GM18508 (cell line): ENCODE results near the gene NELFA.

ENCODE experiments used
- ATAC-seq: cut with Tn5 transposase; IDR thresholded peaks from one replicate; pipeline ENCODE4 v1.9.1; 2021; ENCODE audit warnings: moderate number of reproducible peaks; ENCODE audit not compliant: insufficient read depth, unreplicated experiment

The NELFA gene

DNA sequence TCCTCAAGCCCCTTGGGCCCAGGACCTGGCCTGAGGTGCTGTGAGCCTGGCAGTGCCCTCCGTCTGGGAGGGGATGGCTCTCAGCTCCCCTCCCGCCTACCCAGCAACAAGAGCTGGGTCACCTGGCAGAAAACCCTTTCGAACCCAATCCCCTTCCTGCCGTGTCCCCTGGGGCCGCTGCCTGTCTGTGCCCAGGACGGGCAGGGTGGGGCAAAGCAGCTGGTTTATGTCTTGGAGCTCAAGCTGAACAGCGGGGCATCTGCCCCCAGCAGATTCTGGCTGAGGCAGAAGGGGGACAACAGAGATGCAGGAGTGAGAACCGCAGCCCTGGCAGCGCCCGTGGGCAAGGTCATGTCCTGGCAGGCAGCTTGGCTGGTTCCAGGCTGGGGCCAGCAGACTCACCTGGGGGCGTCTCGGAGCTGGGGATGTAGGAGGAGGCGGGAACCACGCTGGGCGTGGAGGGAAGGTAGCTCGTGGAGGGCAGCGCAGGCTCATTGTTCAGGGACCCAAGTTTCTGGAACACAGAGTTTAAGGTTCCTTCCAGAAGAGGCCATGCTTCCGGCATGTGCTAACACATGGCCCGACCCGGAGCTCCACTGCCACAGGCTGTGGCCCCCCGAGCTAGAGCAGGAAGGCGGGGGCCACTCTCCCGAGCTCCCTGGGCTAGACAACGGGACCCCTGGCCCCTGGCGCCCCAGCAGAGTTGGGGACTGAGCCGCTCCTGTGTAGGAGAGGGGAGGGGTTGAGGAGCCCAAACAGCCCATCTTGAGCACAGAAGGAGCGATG is 24.2 kb downstream of the NELFA start:
- no peak for ATAC-seq

DNA sequence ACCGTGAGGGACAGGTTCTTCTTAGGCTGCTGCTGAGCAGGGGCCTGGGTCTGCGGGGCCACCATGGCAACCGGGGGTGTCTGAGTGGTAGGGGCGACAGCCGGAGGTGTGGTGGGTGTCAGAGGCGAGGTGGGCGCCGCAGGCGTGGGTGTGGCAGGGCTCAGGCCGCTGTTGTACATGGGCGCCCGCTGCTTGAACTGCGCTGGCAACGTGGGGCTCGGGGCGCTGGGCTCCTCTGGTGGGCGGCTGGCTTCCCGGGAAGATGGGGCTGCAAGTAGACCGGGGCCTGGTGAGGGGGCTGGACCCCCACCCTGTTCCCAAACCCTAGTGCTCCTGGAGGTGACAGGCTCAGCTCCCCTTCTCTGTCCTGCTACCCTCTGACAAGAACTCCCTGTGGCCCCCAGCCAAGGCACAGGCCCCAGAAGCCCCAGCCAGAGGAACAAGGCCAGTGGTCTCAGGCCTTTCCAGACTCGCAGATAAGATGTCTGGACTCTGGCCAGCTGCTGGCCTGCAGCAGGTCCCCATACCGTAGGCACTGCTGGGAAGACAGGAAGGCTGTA is 24.8 kb downstream of the NELFA start:
- no peak for ATAC-seq

- no peak for ATAC-seq
Measured at GRCh38 chr4:1983053-1983845, 25.5 kb downstream of the NELFA start.

- no peak for ATAC-seq
Measured at GRCh38 chr4:1982124-1983052, 26.4 kb downstream of the NELFA start.

DNA sequence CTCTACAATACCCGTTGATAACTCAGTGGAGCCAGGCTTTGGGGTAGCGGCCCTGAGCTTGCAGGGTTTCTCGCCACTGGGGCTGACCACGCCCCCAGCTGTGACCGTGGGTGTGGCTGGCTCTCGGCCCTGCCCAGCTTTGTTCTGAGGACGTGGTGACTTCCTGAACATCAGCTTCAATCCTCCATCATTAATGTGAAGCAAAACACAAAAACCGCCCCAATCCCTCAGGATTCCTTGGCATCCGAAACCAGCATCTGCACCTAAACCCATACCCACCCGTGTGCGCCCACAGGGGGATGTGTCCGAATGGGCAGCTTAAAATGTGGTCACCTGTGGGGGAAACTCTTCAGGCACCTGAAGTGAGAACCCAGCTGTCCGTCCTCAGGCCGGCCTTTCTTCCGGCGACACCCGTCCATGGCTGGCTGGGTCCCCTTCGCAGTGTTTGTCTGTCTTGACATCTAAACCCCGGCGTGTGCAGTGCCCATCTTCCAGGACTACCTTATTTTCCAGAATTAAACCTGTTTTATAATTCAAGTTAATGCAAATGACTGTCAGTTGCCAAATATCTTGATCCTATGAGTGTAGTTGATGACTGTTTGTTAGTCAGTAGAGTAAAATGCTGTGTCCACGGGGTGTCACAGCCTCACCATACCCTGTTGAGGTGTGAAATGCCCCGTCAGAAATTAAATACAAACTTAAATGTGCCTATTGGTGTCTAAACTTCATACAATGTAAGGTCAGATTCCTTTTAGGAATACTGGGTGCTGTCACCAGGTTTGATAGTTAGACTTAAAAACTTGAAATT is 27.3 kb downstream of the NELFA start:
- no peak for ATAC-seq

- no peak for ATAC-seq
Measured at GRCh38 chr4:1980561-1981041, 28.2 kb downstream of the NELFA start.

DNA sequence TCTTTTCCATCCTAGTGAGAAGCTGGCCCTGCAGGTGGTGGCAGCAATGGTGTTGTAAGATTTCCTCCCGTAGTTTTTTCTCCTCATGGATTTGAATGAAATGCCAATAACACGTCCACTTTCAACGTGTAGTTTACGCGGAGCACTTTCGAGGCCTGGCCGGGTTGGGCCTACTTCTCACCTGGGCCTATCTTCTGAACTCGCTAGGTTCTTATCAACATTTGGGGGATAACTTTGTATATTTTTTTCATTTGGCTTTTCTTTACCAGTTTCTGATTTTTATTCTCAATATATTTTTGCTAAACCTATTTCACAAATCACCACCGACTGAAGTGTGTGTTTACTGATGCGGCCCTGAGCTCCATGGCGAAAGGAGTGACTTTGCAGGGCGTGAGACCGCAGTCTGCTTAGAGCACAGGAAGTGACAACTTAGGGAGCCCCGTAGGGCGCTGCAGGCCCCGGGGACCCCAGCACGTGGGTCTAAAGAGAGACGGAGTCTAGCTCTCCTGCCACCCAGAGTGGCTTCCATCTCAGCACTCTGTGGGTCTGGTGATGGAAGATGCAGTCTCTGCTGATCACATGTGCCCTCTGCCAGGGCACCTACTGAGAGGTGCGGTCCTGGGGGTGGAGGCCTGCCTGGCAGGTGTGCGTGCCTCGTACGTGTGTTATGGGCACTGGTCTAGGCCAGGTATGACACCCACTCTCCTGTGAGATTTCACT is 29.1 kb downstream of the NELFA start:
- ATAC-seq: no peak

DNA sequence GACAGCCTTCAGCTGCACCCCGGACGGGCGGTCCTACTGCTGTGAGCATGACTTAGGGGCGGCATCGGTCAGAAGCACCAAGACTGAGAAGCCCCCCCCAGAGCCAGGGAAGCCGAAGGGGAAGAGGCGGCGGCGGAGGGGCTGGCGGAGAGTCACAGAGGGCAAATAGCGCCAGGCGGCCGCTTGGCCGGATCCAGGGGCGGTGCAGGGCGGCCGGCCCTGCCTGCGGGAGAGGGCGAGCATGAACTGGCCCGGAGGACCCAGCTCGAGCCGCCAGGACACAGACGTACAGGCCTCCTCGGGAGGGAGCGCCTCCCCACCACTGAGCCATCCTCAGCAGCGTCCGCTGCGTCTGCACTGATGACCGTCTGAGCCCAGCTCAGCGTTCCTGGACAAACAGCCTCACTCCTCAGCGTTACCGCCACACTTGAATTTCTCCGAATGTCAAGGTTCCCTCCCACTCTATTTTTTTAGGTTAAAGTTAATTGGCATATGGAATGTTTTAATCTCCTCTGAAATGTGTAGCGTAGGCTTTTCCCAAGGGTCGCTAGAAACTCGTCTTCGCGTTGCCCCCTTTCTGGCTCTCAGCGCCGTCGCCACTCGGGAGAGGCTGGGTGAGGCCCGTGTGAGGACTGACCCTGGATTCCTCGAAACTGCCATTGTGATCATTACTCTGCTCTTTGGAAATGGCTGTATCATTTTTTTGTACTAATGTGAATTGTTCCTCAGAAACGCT is 29.9 kb downstream of the NELFA start:
- ATAC-seq: no peak

DNA sequence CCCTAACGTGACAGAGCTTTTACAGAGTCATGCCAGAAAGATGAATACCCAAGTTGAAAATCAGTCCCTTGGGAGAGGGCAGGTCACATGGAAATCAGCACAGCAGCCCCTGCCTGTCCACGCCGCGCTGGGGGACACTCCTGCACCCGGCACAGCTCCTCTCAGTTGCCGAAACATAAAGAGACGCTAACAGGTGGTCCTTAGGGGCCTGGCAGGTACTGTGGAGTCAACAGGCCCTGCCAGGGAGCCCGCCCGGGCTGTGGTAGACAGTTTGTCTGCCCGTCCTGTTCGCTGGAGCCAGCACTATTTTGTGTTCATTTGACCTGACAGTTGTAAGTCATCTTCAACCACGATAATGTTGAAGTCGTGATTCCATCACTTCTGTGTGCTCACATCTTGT is 30.5 kb downstream of the NELFA start:
- no peak for ATAC-seq

- no peak for ATAC-seq
Measured at GRCh38 chr4:1976416-1977352, 32.1 kb downstream of the NELFA start.

GRCh38 chr4:1975880-1976279 is 32.9 kb downstream of the NELFA start:
- ATAC-seq: no peak

- no peak for ATAC-seq
Measured at GRCh38 chr4:1975391-1975801, 33.4 kb downstream of the NELFA start.

GRCh38 chr4:1974840-1975239 is 33.9 kb downstream of the NELFA start:
- ATAC-seq: no peak

- no peak for ATAC-seq
Measured at GRCh38 chr4:1973661-1974060, 35.1 kb downstream of the NELFA start.

GRCh38 chr4:1973218-1973617 is 35.6 kb downstream of the NELFA start:
- ATAC-seq: no peak

GRCh38 chr4:1972414-1972813 is 36.4 kb downstream of the NELFA start:
- no peak for ATAC-seq
